Measurements from ENCODE around the gene RFPL1. TPM values are rescaled to one million over a fixed set of nuclear protein-coding genes. Genes with fewer than 3 reads are reported as not detected.

Gene RFPL1
- total and polyA plus RNA-seq, 2 experiments from 2014 or later = not detected

- Mint-ChIP-seq H3K36me3 (ENCODE audit: low read depth) (no peaks in the 10 kb centered on the region), H3K27me3 (ENCODE audit: insufficient read depth, low read depth, poor library complexity) (peaks cover 6% of the 10 kb centered on the region), H3K27ac (no peak overlapping the region), H3K9me3 (no peaks in the 10 kb centered on the region), H3K4me3 (no peak overlapping the region), H3K4me1 (peaks cover 6% of the 10 kb centered on the region; the same call in 1 of the 3 replicates)
- no peaks in the 10 kb centered on the region for H3K36me3 ChIP-seq (ENCODE audit: insufficient read depth)
- DNase-seq (ENCODE audit: low spot score) (no peak), ATAC-seq (no peak)
- H3F3A ChIP-seq (replicated peaks; ENCODE audit: low read depth) = no peaks in the 10 kb centered on the region
- H3K9me2 ChIP-seq (ENCODE audit: insufficient read depth) = no peaks in the 10 kb centered on the region
- H3K79me2 ChIP-seq (replicated peaks; ENCODE audit: insufficient read depth) = no peaks in the 10 kb centered on the region
- TF ChIP-seq ETS1 (IDR thresholded peaks at IDR 0.05) = no peak
- TF ChIP-seq STAT1 (IDR thresholded peaks at IDR 0.05; ENCODE audit: unreplicated experiment) = no peak
- TF ChIP-seq EZH2 (IDR thresholded peaks at IDR 0.05; ENCODE audit: low read depth, unreplicated experiment) = no peak
- no peak for TF ChIP-seq JUNB (IDR thresholded peaks at IDR 0.05; ENCODE audit: unreplicated experiment)
- no peak for TF ChIP-seq NANOG (IDR thresholded peaks at IDR 0.05; ENCODE audit: borderline replicate concordance)
- no peak for TF ChIP-seq ZNF462 (CRISPR knock-in tag; IDR thresholded peaks at IDR 0.05)
- TF ChIP-seq REST (IDR thresholded peaks at IDR 0.05; ENCODE audit: unreplicated experiment) = no peak
- TF ChIP-seq EZH2phosphoT487 (IDR thresholded peaks at IDR 0.05; ENCODE audit: unreplicated experiment) = no peak
- no peak for TF ChIP-seq ZNF331 (CRISPR knock-in tag; IDR thresholded peaks at IDR 0.05; ENCODE audit: low read depth)
- TF ChIP-seq ZNF114 (CRISPR knock-in tag; IDR thresholded peaks at IDR 0.05) = no peak
- H3K27ac ChIP-seq (ENCODE audit: low read depth) = no peak overlapping the region
- H4K20me1 ChIP-seq (replicated peaks; ENCODE audit: insufficient read depth) = no peaks in the 10 kb centered on the region
- no peaks in the 10 kb centered on the region for H3K27me3 ChIP-seq (ENCODE audit: insufficient read depth)
- H3K4me1 ChIP-seq (ENCODE audit: insufficient read depth) = no peaks in the 10 kb centered on the region
- H3K4me3 ChIP-seq = no peak overlapping the region
- no peak overlapping the region for H2AFZ ChIP-seq
- no peak overlapping the region for H3K4me2 ChIP-seq
Measured at GRCh38 chr22:29397791-29398190, 40.6 kb upstream of the RFPL1 start.
